ENCODE data around the gene GDPGP1.

DNA sequence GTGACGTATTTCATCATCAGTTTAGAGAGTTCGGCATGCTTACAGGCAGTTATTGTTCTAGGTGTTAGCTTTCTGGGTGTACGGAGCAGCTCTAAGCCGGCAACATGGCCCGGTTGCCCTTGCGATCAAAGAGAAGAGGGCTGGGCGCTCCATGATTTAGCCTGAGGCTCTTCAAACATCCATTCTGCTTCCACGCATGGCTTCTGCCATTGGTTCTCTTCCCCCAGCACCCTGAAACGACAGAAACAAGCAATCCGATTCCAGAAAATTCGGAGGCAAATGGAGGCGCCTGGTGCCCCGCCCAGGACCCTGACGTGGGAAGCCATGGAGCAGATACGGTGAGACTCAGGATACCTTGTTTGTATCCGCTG lies 32.0 kb downstream of the GDPGP1 start:
- TF ChIP-seq, protein P1, sequence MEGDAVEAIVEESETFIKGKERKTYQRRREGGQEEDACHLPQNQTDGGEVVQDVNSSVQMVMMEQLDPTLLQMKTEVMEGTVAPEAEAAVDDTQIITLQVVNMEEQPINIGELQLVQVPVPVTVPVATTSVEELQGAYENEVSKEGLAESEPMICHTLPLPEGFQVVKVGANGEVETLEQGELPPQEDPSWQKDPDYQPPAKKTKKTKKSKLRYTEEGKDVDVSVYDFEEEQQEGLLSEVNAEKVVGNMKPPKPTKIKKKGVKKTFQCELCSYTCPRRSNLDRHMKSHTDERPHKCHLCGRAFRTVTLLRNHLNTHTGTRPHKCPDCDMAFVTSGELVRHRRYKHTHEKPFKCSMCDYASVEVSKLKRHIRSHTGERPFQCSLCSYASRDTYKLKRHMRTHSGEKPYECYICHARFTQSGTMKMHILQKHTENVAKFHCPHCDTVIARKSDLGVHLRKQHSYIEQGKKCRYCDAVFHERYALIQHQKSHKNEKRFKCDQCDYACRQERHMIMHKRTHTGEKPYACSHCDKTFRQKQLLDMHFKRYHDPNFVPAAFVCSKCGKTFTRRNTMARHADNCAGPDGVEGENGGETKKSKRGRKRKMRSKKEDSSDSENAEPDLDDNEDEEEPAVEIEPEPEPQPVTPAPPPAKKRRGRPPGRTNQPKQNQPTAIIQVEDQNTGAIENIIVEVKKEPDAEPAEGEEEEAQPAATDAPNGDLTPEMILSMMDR (IDR thresholded peaks at IDR 0.05): no peak
- TF ChIP-seq POLR2A (IDR thresholded peaks at IDR 0.05): no peak

Measured in thyroid gland (tissue), 4 donors.